Stomach (tissue), 4 donors: ENCODE results near the gene GAL3ST3.

Experiments used
- EP300 ChIP-seq: sonication (generic); formaldehyde crosslinking; IDR thresholded peaks from one replicate; pipeline ENCODE4 v1.6.1; 2017; ENCODE audit warnings: antibody characterized with exemption
- POLR2A ChIP-seq, 4 donors: fragments of 450-650 bp; IDR thresholded peaks; one replicate each; pipeline ENCODE4 v1.6.1; 2016; ENCODE audit warnings: antibody characterized with exemption in 4 of 4, control low read depth in 2 of 4, mild to moderate bottlenecking in 1 of 4, moderate library complexity in 1 of 4
- POLR2AphosphoS5 ChIP-seq, 3 donors: sonication (generic); formaldehyde crosslinking; IDR thresholded peaks; one replicate each; pipeline ENCODE4 v1.6.1; 2016; ENCODE audit warnings: antibody characterized with exemption in 3 of 3
- TF ChIP-seq, protein P1 (sequence below), 7 experiments: fragments of 450-650 bp in 4 of 7; fragments of 200-600 bp in 3 of 7; sonication (generic) in 3 of 7; IDR thresholded peaks; one replicate each; pipeline ENCODE4 v1.5.1; 2016 to 2019; ENCODE audit warnings: antibody characterized with exemption in 7 of 7, control low read depth in 2 of 7, mild to moderate bottlenecking in 1 of 7

DNA sequence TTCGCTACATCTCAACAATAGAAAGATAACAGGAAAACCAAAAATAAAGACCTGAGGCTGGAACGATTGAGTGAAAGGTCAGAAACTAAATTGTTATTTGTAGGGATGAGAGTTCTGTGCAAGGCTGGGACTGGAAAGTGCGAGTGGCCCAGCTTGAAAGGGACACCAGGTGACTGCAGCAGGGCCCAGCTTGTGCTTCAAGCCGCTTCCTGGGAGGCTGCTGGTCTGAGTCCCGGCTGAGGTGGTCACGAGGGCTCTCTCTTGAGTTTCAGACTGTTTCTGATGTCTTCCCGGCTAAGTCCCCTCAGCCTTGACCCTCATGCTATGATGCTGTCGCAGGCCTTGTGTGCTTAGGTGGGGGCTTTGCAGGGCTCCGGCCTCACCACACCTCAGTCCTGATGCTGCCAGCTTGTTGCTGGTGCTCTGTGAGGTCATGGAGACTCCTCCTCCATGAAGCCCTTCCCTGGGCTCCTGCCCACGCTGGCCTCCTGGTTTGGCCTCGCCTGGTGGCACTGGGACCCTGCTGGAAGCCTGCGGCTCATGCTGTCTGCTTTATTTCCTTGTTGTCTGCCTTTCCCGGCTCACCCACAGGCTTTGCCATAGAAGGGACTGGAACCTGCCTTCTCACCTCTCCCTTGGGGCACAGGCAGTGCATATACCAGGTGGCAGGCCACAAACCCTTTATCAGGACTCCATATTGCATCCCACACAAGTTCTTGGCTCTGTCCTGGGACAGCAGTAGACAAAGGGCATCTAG is 42.6 kb downstream of the GAL3ST3 start:
- TF ChIP-seq, protein P1, sequence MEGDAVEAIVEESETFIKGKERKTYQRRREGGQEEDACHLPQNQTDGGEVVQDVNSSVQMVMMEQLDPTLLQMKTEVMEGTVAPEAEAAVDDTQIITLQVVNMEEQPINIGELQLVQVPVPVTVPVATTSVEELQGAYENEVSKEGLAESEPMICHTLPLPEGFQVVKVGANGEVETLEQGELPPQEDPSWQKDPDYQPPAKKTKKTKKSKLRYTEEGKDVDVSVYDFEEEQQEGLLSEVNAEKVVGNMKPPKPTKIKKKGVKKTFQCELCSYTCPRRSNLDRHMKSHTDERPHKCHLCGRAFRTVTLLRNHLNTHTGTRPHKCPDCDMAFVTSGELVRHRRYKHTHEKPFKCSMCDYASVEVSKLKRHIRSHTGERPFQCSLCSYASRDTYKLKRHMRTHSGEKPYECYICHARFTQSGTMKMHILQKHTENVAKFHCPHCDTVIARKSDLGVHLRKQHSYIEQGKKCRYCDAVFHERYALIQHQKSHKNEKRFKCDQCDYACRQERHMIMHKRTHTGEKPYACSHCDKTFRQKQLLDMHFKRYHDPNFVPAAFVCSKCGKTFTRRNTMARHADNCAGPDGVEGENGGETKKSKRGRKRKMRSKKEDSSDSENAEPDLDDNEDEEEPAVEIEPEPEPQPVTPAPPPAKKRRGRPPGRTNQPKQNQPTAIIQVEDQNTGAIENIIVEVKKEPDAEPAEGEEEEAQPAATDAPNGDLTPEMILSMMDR (IDR thresholded peaks at IDR 0.05) = no peak
- TF ChIP-seq POLR2A (IDR thresholded peaks at IDR 0.05) (no peak), POLR2AphosphoS5 (IDR thresholded peaks at IDR 0.05) (no peak), EP300 (no peak)
